CD4-positive, alpha-beta memory T cell (primary cell): Measurements from ENCODE around the gene OPRD1. TPM values are rescaled to one million over a fixed set of nuclear protein-coding genes. Genes with fewer than 3 reads are reported as not detected.

Experiments used
- CTCF ChIA-PET: fragments of 350-600 bp; sonication (Branson Sonifier 250); formaldehyde crosslinking; loops from one replicate; lab custom pipeline; 2021; ENCODE audit warnings: inconsistent platforms; ENCODE audit not compliant: partially characterized antibody; lab: Charles Lee
- POLR2A ChIA-PET: fragments of 350-600 bp; sonication (Branson Sonifier 250); formaldehyde crosslinking; loops from one replicate; lab custom pipeline; 2021; ENCODE audit not compliant: partially characterized antibody; lab: Charles Lee
- DNase-seq, 5 donors: peaks; one replicate each; pipeline versions ENCODE4 v3.0.0 to v3.0.0-alpha.2; 2020 to 2022; ENCODE audit warnings: mixed read lengths in 1 of 5
- H3K27ac ChIP-seq: one replicate; pipeline ENCODE4 v1.7.0; 2013; ENCODE audit warnings: low read depth, low read length
- H3K27me3 ChIP-seq: 2 replicates; pipeline ENCODE4 v1.7.0; 2013; ENCODE audit warnings: mild to moderate bottlenecking, low read length, moderate library complexity; ENCODE audit not compliant: insufficient read depth
- H3K36me3 ChIP-seq: 2 replicates; pipeline ENCODE4 v1.7.0; 2013; ENCODE audit warnings: mild to moderate bottlenecking, low read length, moderate library complexity; ENCODE audit not compliant: insufficient read depth
- H3K4me1 ChIP-seq: 2 replicates; pipeline ENCODE4 v1.7.0; 2013; ENCODE audit warnings: mild to moderate bottlenecking, low read length, moderate library complexity; ENCODE audit not compliant: insufficient read depth
- H3K4me3 ChIP-seq, 2 donors: one replicate each; pipeline ENCODE4 v1.7.0; 2013; ENCODE audit warnings: low read length in 2 of 2, mild to moderate bottlenecking in 1 of 2
- H3K9me3 ChIP-seq, 2 donors: one replicate each; pipeline ENCODE4 v1.7.0; 2013; ENCODE audit warnings: low read length in 2 of 2, control low read depth in 1 of 2; ENCODE audit not compliant: control insufficient read depth in 1 of 2
- H3K27ac Mint-ChIP-seq, 7 donors: one replicate each; pipeline ENCODE4 v1.8.0; 2020 to 2021; ENCODE audit warnings: mixed read lengths in 7 of 7, mild to moderate bottlenecking in 6 of 7, inconsistent platforms in 3 of 7, moderate library complexity in 3 of 7
- H3K27me3 Mint-ChIP-seq, 2 donors: one replicate each; pipeline ENCODE4 v1.8.0; 2020 to 2021; ENCODE audit warnings: mixed read lengths in 2 of 2
- H3K36me3 Mint-ChIP-seq, 2 donors: one replicate each; pipeline ENCODE4 v1.8.0; 2020 to 2021; ENCODE audit warnings: mixed read lengths in 2 of 2, inconsistent platforms in 1 of 2, mild to moderate bottlenecking in 1 of 2
- H3K4me1 Mint-ChIP-seq, 4 donors: one replicate each; pipeline ENCODE4 v1.8.0; 2020 to 2021; ENCODE audit warnings: mixed read lengths in 4 of 4, mild to moderate bottlenecking in 1 of 4
- H3K4me3 Mint-ChIP-seq, 8 donors: one replicate each; pipeline ENCODE4 v1.8.0; 2020 to 2021; ENCODE audit warnings: mixed read lengths in 8 of 8, mild to moderate bottlenecking in 7 of 8, moderate library complexity in 6 of 8, inconsistent platforms in 3 of 8
- H3K9me3 Mint-ChIP-seq, 8 donors: one replicate each; pipeline ENCODE4 v1.8.0; 2020 to 2021; ENCODE audit warnings: mixed read lengths in 8 of 8, mild to moderate bottlenecking in 5 of 8, inconsistent platforms in 3 of 8, moderate library complexity in 1 of 8
- intact Hi-C: fragments of 100-400 bp; cut with micrococcal nuclease; formaldehyde crosslinking; loops from one replicate; pipeline ENCODE4 v1.15.1; 2023
- polyA plus RNA-seq, 2 donors: library from polyadenylated mRNA; unstranded; fragments of 300-500 nt; fragmentation: Illumina TruSeq; gene quantifications; one replicate each; pipeline ENCODE4 v1.2.3, GENCODE V29; 2021
- total RNA-seq, 2 experiments: library from RNA; stranded (reverse); gene quantifications; one replicate each; pipeline ENCODE4 v1.2.3, GENCODE V29; 2021

Gene OPRD1
- total and polyA plus RNA-seq, 4 experiments from 2014 or later = 0.03 TPM; not detected in 3

DNA sequence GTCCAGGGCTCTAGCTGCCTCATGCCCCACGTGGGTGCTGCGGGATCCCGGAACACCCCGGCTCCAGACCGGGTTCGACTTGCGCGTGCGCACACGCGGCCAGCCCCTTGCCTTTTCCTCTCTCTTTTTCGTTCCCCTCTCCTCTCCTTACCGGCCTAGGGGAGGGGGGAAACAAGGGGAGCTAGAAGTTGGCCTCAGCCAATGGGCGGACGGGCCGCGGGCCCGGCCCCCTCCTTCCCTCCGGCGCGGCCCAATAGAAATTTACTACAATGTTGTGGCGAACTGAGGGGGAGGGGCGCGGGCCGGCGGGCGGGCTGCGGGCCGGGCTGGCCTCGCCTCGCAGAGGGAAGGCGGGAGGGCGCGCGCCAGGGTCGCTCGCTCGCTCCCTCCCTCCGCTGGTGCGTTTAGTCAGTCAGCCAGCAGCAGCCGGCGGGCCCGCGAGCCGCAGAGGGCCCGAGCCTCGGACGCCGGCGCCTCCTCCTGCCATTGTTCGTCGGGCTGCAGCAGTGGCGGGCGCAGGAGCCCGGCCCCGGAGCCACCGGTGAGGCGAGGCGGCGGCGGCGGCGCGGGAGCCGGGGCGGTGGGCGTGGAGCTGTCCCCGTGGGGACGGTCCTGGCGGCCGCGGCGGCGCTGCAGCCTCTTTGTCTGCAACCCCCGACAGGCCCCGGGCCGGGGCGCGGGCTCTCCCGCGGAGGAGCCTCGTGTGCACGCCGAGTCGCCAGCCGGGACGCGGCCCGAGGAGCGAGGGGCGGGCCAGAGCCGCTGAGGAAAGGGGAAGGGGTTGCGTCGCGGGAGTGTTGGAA is 102.5 kb downstream of the OPRD1 start, which contains the start of gene EPB41:
Gene EPB41, plus strand, starts transcription at position 342 of the 803 bp plus-strand sequence. CDS start 72,869 bp downstream, outside the sequence.
- DNase-seq = peak; percentile 87 to 91 (median 87)

DNA sequence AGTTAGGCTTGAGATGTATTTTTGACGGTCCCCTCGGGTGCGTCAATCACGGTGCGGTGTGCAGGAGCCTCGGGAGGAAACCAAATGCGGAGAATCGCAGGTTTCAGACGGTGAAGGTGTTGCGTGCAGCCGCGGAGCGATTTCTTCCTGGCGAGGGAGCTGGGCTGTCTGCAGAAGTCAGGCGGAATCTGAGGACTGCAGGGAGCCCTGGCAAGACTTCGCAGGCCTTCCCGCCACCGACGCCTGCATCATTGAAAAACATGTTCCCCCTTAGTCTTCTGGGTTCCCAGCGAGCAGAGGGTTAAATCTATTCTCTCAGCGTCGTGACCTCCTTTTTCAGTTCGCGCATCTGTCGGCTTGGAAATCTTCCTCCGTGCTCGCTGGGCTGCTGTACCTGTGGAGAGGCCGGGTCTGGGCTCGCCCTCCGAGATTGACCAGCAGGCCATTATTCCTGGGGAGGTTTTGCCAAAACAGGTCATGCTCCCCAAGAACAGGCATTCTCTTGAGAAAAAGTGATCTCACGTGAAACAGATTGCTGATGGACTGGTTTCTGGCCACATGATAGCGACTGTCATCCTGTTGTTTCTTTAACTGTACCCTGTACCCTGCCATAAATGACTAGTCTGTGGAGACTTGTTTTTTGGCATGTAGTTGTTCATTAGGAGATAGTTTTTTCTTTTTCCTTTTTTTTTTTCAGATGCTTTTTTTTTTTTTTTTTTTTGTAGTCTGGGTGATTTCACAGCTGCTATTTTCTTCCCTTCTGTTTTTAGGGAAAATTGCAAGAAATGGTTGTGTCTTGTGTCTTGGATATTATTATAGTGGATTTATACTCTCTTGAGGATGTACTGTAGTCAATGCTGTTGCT is 103.3 kb downstream of the OPRD1 start:
- peak; percentile 49 to 64 (median 60) for DNase-seq
- H3K36me3 Mint-ChIP-seq = peaks cover 9 to 17% of the 10 kb centered on the region in 2 donors
- H3K9me3 ChIP-seq = no peaks in the 10 kb centered on the region
- peak overlapping the region; percentile 98 to 99 (median 99) for H3K4me3 Mint-ChIP-seq
- peaks cover 58% of the 10 kb centered on the region for H3K4me1 ChIP-seq
- peaks cover 0 to 3% (median 0%) of the 10 kb centered on the region in 8 donors for H3K9me3 Mint-ChIP-seq
- H3K4me3 ChIP-seq = peak overlapping the region; percentile 83 to 90
- intact Hi-C loops = loop anchor here (5.0 kb wide), 1 partner anchor 37 kb away; no protein-coding TSS in a partner anchor
- H3K36me3 ChIP-seq = no peaks in the 10 kb centered on the region
- ChIA-PET POLR2A (interaction anchor here (0.9 to 4.2 kb wide), 24 partner anchors 10 to 334 kb away, joined by 3 to 101 read pairs (median 6); partner anchors contain the start of genes RNU11, SRSF4 and TAF12), CTCF (interaction anchor here (0.6 to 3.0 kb wide), 7 partner anchors 12 to 117 kb away, joined by 3 to 14 read pairs (median 4); no protein-coding TSS in a partner anchor)
- peaks cover 39 to 63% (median 48%) of the 10 kb centered on the region in 4 donors for H3K4me1 Mint-ChIP-seq
- no peaks in the 10 kb centered on the region for H3K27me3 Mint-ChIP-seq
- H3K27ac ChIP-seq = peak overlapping the region; percentile 65
- peak overlapping the region; percentile 93 to 98 (median 96) for H3K27ac Mint-ChIP-seq
- H3K27me3 ChIP-seq = no peaks in the 10 kb centered on the region

More for the DNA sequence above, 102.5 kb downstream of the OPRD1 start, which contains the start of gene EPB41:
- peak within 1 kb of the TSS; percentile 98 to 99 (median 99) for H3K4me3 Mint-ChIP-seq
- peaks cover 9 to 17% of the 10 kb centered on the region in 2 donors for H3K36me3 Mint-ChIP-seq
- CTCF ChIA-PET = interaction anchor here (1.0 to 3.0 kb wide), 11 partner anchors 13 to 118 kb away, joined by 3 to 22 read pairs (median 7); no protein-coding TSS in a partner anchor
- no peaks in the 10 kb centered on the region for H3K27me3 Mint-ChIP-seq
- peaks cover 34 to 55% (median 40%) of the 10 kb centered on the region in 4 donors for H3K4me1 Mint-ChIP-seq
- peaks cover 0 to 3% (median 0%) of the 10 kb centered on the region in 8 donors for H3K9me3 Mint-ChIP-seq
- Histone ChIP-seq H3K9me3 (no peaks in the 10 kb centered on the region), H3K36me3 (no peaks in the 10 kb centered on the region), H3K4me1 (peaks cover 50% of the 10 kb centered on the region), H3K4me3 (peak within 1 kb of the TSS; percentile 83 to 90), H3K27ac (peak within 1 kb of the TSS; percentile 65), H3K27me3 (no peaks in the 10 kb centered on the region)
- intact Hi-C loops = loop anchor here (1.0 to 5.0 kb wide), 3 partner anchors 13 to 38 kb away; no protein-coding TSS in a partner anchor
- H3K27ac Mint-ChIP-seq = peak within 1 kb of the TSS; percentile 93 to 98 (median 96)
- POLR2A ChIA-PET = interaction anchor here (0.5 to 4.2 kb wide), 36 partner anchors 11 to 1189 kb away, joined by 3 to 101 read pairs (median 5); partner anchors contain the start of genes FAM76A, RNU11, SRSF4 and TAF12

DNA sequence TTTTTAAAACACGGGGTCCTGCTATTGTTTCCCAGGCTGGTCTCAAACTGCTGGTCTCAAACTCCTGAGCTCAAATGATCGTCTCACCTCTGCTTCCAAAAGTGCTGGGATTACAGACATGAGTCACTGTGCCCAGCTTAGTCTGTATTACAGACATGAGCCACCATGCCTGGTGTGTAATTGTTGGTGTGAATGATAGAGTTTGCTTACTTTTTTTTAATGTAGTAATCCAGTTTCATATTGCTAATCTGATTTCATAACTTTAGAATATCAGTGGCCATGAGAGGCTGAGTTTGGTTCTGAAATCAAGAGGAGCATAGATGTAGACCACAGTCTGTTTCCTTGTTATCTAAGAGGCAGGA is 105.8 kb downstream of the OPRD1 start:
- DNase-seq = peak in 1 of 5 donors; percentile 45
- H3K36me3 ChIP-seq = no peaks in the 10 kb centered on the region
- peak overlapping the region; percentile 79 to 99 (median 99) for H3K4me3 Mint-ChIP-seq
- no peaks in the 10 kb centered on the region for H3K27me3 Mint-ChIP-seq
- H3K27ac Mint-ChIP-seq = peak overlapping the region; percentile 55 to 96 (median 79)
- H3K9me3 Mint-ChIP-seq = peaks cover 0 to 3% (median 0%) of the 10 kb centered on the region in 8 donors
- intact Hi-C loops = loop anchor here (5.0 kb wide), 1 partner anchor 35 kb away; no protein-coding TSS in a partner anchor
- ChIA-PET POLR2A (interaction anchor here (0.7 to 2.0 kb wide), 3 partner anchors 9 to 638 kb away, joined by 3 to 24 read pairs (median 3); no protein-coding TSS in a partner anchor), CTCF (interaction anchor here (0.9 to 1.8 kb wide), 5 partner anchors 9 to 82 kb away, joined by 3 to 6 read pairs (median 5); no protein-coding TSS in a partner anchor)
- H3K36me3 Mint-ChIP-seq = peaks cover 9 to 17% of the 10 kb centered on the region in 2 donors
- peaks cover 45 to 75% (median 61%) of the 10 kb centered on the region in 4 donors for H3K4me1 Mint-ChIP-seq
- H3K4me1 ChIP-seq = peaks cover 72% of the 10 kb centered on the region
- no peak overlapping the region for H3K4me3 ChIP-seq
- H3K27ac ChIP-seq = no peak overlapping the region
- H3K27me3 ChIP-seq = no peaks in the 10 kb centered on the region
- H3K9me3 ChIP-seq = no peaks in the 10 kb centered on the region

Other genes starting within 250 kb of the OPRD1 start
- gene RAB42, start 219.9 kb upstream of the OPRD1 start, total RNA-seq = 1 to 10 TPM in 1 of 2 experiments, under 1 TPM in 1; 0.38 to 1.3 TPM
- not detected for gene RAB42, start 219.9 kb upstream of the OPRD1 start, polyA plus RNA-seq
- gene TAF12, start 169.1 kb upstream of the OPRD1 start, total RNA-seq = 10 to 100 TPM; 23.5 to 25.2 TPM
- gene TAF12, start 169.1 kb upstream of the OPRD1 start, polyA plus RNA-seq = 10 to 100 TPM; 52.1 to 53.4 TPM
- not detected for gene RNU11, start 163.6 kb upstream of the OPRD1 start, total RNA-seq
- gene RNU11, start 163.6 kb upstream of the OPRD1 start, polyA plus RNA-seq = not detected
- gene GMEB1, start 143.4 kb upstream of the OPRD1 start, total RNA-seq = 10 to 100 TPM; 21.8 to 21.9 TPM
- 10 to 100 TPM in 1 of 2 donors, 1 to 10 TPM in 1; 9.7 to 17.9 TPM for gene GMEB1, start 143.4 kb upstream of the OPRD1 start, polyA plus RNA-seq
- gene YTHDF2, start 75.2 kb upstream of the OPRD1 start, total RNA-seq = 10 to 100 TPM; 65.1 to 76.8 TPM
- gene YTHDF2, start 75.2 kb upstream of the OPRD1 start, polyA plus RNA-seq = 100 to 1,000 TPM; 124 to 173 TPM
- 100 to 1,000 TPM; 320 to 321 TPM for gene EPB41, start 102.4 kb downstream of the OPRD1 start, total RNA-seq
- gene EPB41, start 102.4 kb downstream of the OPRD1 start, polyA plus RNA-seq = 100 to 1,000 TPM in 1 of 2 donors, 10 to 100 TPM in 1; 56.1 to 106 TPM